Stimulated activated CD4-positive, alpha-beta T cell treated with anti-CD3 and anti-CD28 coated beads, Interleukin-4, amount 100 ng/mL, for 48 hours (primary cell): ENCODE measurements around the gene MTERF2.

Experiments used
- DNase-seq, 2 donors: peaks; one replicate each; pipeline ENCODE4 v3.0.0-alpha.2; 2020; ENCODE audit warnings: low read depth in 2 of 2

MTERF2 gene

GRCh38 chr12:106954462-106955376 lies 32.2 kb downstream of the MTERF2 start:
- no peak for DNase-seq

DNA sequence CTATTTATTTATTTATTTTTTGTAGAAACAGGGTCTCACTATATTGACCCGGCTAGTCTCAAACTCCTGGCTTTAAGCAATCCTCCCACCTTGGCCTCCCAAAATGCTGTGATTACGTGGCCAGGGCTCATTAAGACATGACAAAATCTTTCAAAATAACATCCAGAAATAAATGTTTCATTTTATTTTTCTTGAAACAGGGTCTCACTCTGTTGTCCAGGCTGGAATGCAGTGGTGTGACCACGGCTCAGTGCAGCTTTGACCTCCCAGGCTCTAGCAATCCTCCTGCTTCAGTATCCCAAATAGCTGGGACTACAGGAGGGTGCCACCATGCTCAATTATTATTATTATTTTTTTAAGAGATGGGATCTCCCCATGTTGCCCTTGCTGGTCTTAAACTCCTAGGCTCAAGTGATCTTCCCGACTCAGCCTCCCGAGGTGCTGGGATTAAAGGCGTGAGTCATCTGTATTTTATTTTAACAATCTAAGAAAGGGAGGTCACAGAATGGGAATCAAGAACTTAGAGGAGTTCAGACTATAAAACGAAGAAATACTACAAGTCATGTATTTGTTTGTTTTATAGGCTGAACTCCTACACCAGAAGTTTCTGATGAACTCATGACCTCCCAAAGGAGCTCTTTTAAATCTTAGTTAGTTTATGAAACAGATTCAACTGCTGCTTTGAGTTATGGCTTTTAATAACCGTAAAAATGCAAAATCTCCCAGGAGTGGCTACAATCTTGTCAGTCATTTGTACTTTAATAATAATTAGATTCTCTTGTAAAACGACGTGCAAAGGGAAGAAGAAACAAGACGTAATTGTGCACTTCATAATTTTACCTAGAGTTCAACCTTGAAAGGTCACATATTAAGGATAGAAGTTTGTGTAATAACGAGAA lies 33.3 kb downstream of the MTERF2 start:
- no peak for DNase-seq

DNA sequence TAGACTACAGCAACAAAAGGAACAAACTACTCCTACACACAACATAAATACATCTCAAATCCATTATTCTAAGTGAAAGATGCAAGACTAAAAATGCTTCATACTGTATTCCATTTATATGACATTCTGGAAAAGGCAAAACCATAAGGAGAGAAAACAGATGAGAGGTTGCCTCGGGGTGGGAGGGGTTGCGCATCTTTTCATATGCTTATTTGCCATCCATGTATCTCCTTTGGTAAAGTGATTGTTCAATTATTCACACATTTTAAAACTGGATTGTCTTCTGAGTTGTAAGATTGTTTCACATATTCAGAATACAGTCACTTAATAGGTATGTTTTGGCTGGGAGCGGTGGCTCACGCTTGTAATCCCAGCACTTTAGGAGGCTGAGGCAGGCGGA lies 36.4 kb downstream of the MTERF2 start:
- DNase-seq: no peak

GRCh38 chr12:106947461-106947860 lies 39.5 kb downstream of the MTERF2 start:
- DNase-seq: no peak

DNA sequence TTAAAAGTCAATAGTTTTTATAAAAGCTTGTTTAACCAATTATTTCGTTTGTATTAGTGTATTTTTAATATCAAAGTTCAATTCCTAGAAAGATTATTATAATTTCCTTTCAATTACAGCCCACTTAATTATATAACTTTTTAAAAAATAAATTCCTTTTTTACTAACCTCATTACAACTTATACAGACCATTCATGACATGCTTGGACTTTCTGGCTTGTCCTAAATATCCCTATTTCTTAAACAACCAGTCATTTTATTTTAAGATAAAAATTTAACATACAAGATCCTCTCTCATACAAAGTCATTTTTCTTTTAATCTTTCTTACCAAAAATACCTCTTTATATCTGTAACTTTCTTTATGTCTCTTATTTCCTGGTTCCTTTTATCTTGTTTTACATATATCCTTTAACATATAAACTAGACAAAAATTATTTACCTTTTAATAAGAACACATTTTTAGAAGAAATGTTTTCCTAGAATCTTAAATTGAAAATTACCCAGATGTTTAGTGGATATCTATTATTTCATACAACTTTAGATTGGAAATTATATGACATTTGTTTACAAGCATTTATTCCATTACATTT lies 41.6 kb downstream of the MTERF2 start:
- DNase-seq: no peak

DNA sequence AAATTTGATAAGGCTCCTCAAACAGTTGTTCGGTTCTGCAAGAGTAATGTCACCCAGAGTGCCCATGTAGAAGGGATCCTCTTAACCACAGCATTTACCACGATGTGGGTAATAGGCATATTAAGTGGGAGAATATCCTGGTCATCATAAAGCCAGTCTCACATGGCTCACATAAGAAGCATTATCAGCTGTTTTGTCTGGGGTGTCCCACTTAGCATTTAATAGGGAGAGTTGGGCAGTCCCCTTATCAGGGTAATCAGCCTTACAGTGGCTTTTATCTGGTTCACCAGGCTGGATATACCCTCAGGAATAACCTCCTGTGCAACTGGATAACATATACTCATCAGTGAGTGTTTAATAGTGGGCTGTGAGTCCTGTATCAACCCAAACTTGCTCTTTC lies 44.2 kb downstream of the MTERF2 start:
- DNase-seq: no peak

DNA sequence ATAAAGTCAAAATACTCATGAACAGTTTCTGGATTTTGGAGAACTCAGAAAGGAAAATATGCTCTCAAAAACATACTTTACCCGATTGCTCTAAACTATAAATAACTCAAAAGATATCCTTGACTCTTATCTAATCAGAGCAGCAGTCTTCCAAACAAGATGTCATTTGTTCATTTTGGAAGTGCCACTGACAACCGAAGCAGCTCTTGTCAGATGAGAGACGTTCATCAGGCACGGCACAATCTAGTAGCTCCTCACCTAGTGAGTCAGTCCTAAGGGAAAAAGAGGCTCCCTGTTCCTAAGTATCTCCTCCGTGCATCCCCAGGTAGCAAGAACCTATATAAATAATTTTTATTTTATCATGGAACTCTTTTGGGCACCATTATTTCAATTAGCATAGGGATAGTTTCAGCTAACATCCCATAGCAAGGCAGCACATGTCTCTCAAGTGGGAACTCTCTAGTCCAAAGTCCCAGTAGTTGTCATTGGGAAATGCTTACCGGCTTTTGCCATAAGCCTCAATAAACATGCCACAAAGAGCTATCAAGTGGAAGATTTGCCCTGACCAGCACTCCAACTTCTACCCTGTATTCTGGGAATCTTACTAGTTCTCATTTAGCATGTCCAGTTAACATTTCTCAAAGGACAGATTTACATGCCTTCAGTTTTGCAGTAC lies 45.3 kb downstream of the MTERF2 start:
- DNase-seq: no peak

DNA sequence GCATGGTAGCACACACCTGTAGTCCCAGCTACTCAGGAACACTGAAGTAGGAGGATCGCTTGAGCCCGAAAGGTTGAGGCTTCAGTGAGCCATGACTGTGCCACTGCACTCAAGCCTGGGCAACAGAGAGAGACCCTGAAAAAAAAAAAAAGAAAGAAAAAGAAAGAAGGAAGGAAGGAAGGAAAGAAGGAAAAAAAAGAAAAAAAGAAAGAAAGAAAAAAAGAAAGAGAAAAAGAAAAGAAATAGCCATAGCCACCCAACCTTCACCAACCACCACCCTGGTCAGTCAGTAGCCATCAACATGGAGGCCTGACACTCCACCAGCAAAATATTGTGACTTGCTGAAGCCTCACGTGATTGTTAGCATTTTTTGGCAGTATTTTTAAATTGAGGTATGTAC lies 52.7 kb downstream of the MTERF2 start:
- DNase-seq: no peak
